RWPE2 (cell line): ENCODE measurements around the gene PCK2.

Experiments used
- ATAC-seq: fragments of 200-7000 bp; cut with Tn5 transposase; 3 replicates; pipeline ENCODE4 v1.9.1; 2021; ENCODE audit warnings: low read depth
- DNase-seq: peaks from one replicate; pipeline ENCODE4 v3.0.0-alpha.2; 2020; ENCODE audit warnings: low spot score
- H3K27ac ChIP-seq: fragments of 450-650 bp; 2 replicates; pipeline ENCODE4 v1.5.1; 2017; ENCODE audit warnings: mild to moderate bottlenecking; ENCODE audit not compliant: poor library complexity, severe bottlenecking
- H3K27me3 ChIP-seq: fragments of 250-450 bp; sonication (Bioruptor Pico); 2 replicates; pipeline ENCODE4 v1.5.1; 2021; ENCODE audit warnings: mild to moderate bottlenecking, moderate library complexity; ENCODE audit not compliant: insufficient read depth, poor library complexity, severe bottlenecking
- H3K36me3 ChIP-seq: fragments of 250-450 bp; sonication (Bioruptor Pico); 2 replicates; pipeline ENCODE4 v1.5.1; 2020; ENCODE audit warnings: low read depth, mild to moderate bottlenecking, moderate library complexity
- H3K4me1 ChIP-seq: fragments of 250-450 bp; sonication (Bioruptor Pico); 2 replicates; pipeline ENCODE4 v1.5.1; 2021; ENCODE audit warnings: mild to moderate bottlenecking, moderate library complexity; ENCODE audit not compliant: insufficient read depth, poor library complexity, severe bottlenecking
- H3K4me3 ChIP-seq: fragments of 250-450 bp; sonication (Bioruptor Pico); 2 replicates; pipeline ENCODE4 v1.5.1; 2021; ENCODE audit warnings: mild to moderate bottlenecking, moderate library complexity; ENCODE audit not compliant: severe bottlenecking
- H3K9me3 ChIP-seq: fragments of 250-450 bp; sonication (Bioruptor Pico); 2 replicates; pipeline ENCODE4 v1.5.1; 2021; ENCODE audit warnings: mild to moderate bottlenecking, moderate library complexity; ENCODE audit not compliant: severe bottlenecking
- CTCF ChIP-seq: fragments of 450-650 bp; IDR thresholded peaks from one replicate; pipeline ENCODE4 v1.5.1; 2017; ENCODE audit warnings: mild to moderate bottlenecking, moderate library complexity; ENCODE audit not compliant: poor library complexity, severe bottlenecking

Gene PCK2

GRCh38 chr14:24149302-24149969 lies 55.3 kb downstream of the PCK2 start:
- ATAC-seq (no peak), DNase-seq (no peak)
- Histone ChIP-seq H3K27ac (no peak overlapping the region), H3K36me3 (peaks cover 65% of the 10 kb centered on the region), H3K4me1 (peaks cover 7% of the 10 kb centered on the region), H3K27me3 (no peaks in the 10 kb centered on the region), H3K9me3 (no peaks in the 10 kb centered on the region), H3K4me3 (no peak overlapping the region)
- no peak for TF ChIP-seq CTCF

GRCh38 chr14:24150061-24150460 lies 56.0 kb downstream of the PCK2 start:
- H3K27ac ChIP-seq: no peak overlapping the region
- TF ChIP-seq CTCF: no peak
- H3K36me3 ChIP-seq: peaks cover 66% of the 10 kb centered on the region
- DNase-seq (no peak), ATAC-seq (no peak)
- no peak overlapping the region for H3K4me3 ChIP-seq
- peaks cover 7% of the 10 kb centered on the region for H3K4me1 ChIP-seq
- no peaks in the 10 kb centered on the region for H3K9me3 ChIP-seq
- H3K27me3 ChIP-seq: no peaks in the 10 kb centered on the region

- Histone ChIP-seq H3K27me3 (no peaks in the 10 kb centered on the region), H3K4me1 (peaks cover 2% of the 10 kb centered on the region), H3K4me3 (no peak overlapping the region), H3K27ac (no peak overlapping the region), H3K36me3 (peaks cover 71% of the 10 kb centered on the region), H3K9me3 (no peaks in the 10 kb centered on the region)
- no peak for TF ChIP-seq CTCF
- ATAC-seq (no peak), DNase-seq (no peak)
Observed at GRCh38 chr14:24150567-24150966, 56.5 kb downstream of the PCK2 start.

GRCh38 chr14:24150993-24151392 lies 56.9 kb downstream of the PCK2 start:
- Histone ChIP-seq H3K4me3 (no peak overlapping the region), H3K4me1 (no peaks in the 10 kb centered on the region), H3K36me3 (peaks cover 75% of the 10 kb centered on the region), H3K27ac (no peak overlapping the region), H3K9me3 (no peaks in the 10 kb centered on the region), H3K27me3 (no peaks in the 10 kb centered on the region)
- DNase-seq: no peak
- no peak for TF ChIP-seq CTCF
- ATAC-seq: no peak

- Histone ChIP-seq H3K4me3 (no peak overlapping the region), H3K27ac (no peak overlapping the region), H3K36me3 (peaks cover 80% of the 10 kb centered on the region), H3K4me1 (no peaks in the 10 kb centered on the region), H3K9me3 (no peaks in the 10 kb centered on the region), H3K27me3 (no peaks in the 10 kb centered on the region)
- TF ChIP-seq CTCF: no peak
- ATAC-seq: no peak
- DNase-seq: no peak
Observed at GRCh38 chr14:24151404-24152080, 57.4 kb downstream of the PCK2 start.
